Measurements from ENCODE around the gene FUS.
"Not testable (repeated sequence)": the region's sequence is repeated elsewhere in the genome, so short reads cannot be mapped to it uniquely, and the experiment has no call there.

The FUS gene

DNA sequence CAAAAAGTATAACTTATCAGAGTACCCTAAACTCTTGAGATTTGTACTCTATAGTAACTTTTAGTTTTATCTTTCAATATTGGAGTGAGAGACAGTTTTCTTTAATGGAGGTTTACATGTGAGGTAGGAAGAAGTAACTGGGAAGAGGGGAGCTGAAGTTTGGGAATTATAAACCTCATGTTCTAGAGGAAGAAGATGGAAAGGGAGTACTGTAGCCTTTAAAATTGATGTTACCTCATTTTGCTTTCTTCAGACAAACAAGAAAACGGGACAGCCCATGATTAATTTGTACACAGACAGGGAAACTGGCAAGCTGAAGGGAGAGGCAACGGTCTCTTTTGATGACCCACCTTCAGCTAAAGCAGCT is 9.5 kb downstream of the FUS start:
- Histone ChIP-seq H3K36me3 (ENCODE audit: insufficient read depth, low read length) (peaks cover 97% of the 10 kb centered on the region), H3K9me3 (ENCODE audit: low read length) (no peaks in the 10 kb centered on the region), H3K4me3 (ENCODE audit: low read depth in 1 of 2, low read length in 2 of 2) (no peak overlapping the region), H3K27me3 (ENCODE audit: control insufficient read depth in 1 of 2, insufficient read depth in 2 of 2, low read length in 2 of 2) (no peaks in the 10 kb centered on the region), H3K27ac (ENCODE audit: low read depth, low read length) (no peak overlapping the region), H3K9ac (ENCODE audit: low read length) (no peak overlapping the region), H3K4me1 (ENCODE audit: insufficient read depth, low read length) (no peaks in the 10 kb centered on the region)

DNA sequence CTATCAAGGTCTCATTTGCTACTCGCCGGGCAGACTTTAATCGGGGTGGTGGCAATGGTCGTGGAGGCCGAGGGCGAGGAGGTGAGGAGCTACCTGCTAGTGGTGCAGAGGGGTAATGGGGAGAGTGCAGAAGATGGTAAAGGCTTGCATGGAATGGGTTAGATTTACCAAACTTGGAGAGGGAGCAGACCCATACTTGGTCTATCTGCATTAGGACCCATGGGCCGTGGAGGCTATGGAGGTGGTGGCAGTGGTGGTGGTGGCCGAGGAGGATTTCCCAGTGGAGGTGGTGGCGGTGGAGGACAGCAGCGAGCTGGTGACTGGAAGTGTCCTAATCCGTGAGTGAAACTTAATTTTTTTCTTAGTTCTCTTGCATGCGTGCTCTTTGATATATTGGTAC is 10.1 kb downstream of the FUS start:
- peaks cover 98% of the 10 kb centered on the region for H3K36me3 ChIP-seq (ENCODE audit: insufficient read depth, low read length)
- no peaks in the 10 kb centered on the region for H3K9me3 ChIP-seq (ENCODE audit: low read length)
- H3K27ac ChIP-seq (ENCODE audit: low read depth, low read length): no peak overlapping the region
- no peaks in the 10 kb centered on the region for H3K27me3 ChIP-seq (ENCODE audit: control insufficient read depth in 1 of 2, insufficient read depth in 2 of 2, low read length in 2 of 2)
- H3K4me3 ChIP-seq (ENCODE audit: low read depth in 1 of 2, low read length in 2 of 2): no peak overlapping the region
- no peak overlapping the region for H3K9ac ChIP-seq (ENCODE audit: low read length)
- no peaks in the 10 kb centered on the region for H3K4me1 ChIP-seq (ENCODE audit: insufficient read depth, low read length)

DNA sequence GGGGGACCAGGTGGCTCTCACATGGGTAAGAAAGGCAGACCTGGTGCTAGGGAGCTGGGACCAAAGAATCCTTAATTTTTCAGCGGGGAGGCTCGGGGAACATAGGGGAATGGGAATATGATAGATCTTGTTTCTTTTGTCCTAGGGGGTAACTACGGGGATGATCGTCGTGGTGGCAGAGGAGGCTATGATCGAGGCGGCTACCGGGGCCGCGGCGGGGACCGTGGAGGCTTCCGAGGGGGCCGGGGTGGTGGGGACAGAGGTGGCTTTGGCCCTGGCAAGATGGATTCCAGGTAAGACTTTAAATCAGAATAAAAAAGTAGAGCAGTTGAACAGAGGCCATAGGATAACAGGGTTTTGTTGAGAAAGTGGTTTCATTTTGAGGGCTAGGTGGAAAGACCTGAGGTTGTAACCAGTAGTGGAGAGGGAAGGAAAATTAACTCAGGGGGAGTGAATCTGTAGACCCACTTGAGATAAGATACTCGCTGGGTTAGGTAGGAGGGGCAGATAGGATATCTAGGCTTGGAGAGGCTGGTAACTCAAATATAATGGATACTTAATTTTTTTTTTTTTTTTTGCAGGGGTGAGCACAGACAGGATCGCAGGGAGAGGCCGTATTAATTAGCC is 11.0 kb downstream of the FUS start:
- peaks cover 98% of the 10 kb centered on the region for H3K36me3 ChIP-seq (ENCODE audit: insufficient read depth, low read length)

DNA sequence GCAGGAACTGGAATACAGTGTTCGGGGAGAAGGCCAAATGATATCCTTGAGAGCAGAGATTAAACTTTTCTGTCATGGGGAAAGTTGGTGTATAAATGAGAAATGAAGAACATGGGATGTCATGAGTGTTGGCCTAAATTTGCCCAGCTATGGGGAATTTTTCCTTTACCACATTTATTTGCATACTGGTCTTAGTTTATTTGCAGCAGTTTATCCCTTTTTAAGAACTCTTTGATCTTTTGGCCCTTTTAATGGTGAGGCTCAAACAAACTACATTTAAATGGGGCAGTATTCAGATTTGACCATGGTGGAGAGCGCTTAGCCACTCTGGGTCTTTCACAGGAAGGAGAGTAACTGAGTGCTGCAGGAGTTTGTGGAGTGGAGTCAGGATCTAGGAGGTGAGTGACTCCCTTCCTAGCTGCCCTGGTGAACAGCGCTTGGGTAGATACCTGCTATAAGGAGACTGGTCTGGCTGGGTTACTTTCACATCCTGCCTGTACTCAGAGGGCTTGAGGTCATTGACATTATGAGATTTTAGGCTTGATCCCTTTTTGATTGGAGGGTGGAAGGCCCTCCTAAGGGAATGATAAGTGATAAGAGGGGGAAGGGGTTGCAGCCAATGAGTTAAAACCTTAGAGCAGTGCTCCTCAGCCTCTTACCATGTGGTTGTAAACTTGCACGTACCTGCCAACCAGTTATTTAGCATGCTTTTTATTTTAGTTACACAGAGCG is 11.9 kb downstream of the FUS start:
- H3K27ac ChIP-seq (ENCODE audit: low read depth, low read length): no peak overlapping the region
- no peaks in the 10 kb centered on the region for H3K9me3 ChIP-seq (ENCODE audit: low read length)
- no peaks in the 10 kb centered on the region for H3K27me3 ChIP-seq (ENCODE audit: control insufficient read depth in 1 of 2, insufficient read depth in 2 of 2, low read length in 2 of 2)
- no peak overlapping the region for H3K9ac ChIP-seq (ENCODE audit: low read length)
- H3K4me3 ChIP-seq (ENCODE audit: low read depth in 1 of 2, low read length in 2 of 2): no peak overlapping the region
- peaks cover 91% of the 10 kb centered on the region for H3K36me3 ChIP-seq (ENCODE audit: insufficient read depth, low read length)
- H3K4me1 ChIP-seq (ENCODE audit: insufficient read depth, low read length): no peaks in the 10 kb centered on the region

More for the DNA sequence above, 11.0 kb downstream of the FUS start:
- Histone ChIP-seq H3K9me3 (ENCODE audit: low read length) (no peaks in the 10 kb centered on the region), H3K9ac (ENCODE audit: low read length) (no peak overlapping the region), H3K27ac (ENCODE audit: low read depth, low read length) (no peak overlapping the region), H3K4me3 (ENCODE audit: low read depth in 1 of 2, low read length in 2 of 2) (no peak overlapping the region), H3K4me1 (ENCODE audit: insufficient read depth, low read length) (no peaks in the 10 kb centered on the region), H3K27me3 (ENCODE audit: control insufficient read depth in 1 of 2, insufficient read depth in 2 of 2, low read length in 2 of 2) (no peaks in the 10 kb centered on the region)

DNA sequence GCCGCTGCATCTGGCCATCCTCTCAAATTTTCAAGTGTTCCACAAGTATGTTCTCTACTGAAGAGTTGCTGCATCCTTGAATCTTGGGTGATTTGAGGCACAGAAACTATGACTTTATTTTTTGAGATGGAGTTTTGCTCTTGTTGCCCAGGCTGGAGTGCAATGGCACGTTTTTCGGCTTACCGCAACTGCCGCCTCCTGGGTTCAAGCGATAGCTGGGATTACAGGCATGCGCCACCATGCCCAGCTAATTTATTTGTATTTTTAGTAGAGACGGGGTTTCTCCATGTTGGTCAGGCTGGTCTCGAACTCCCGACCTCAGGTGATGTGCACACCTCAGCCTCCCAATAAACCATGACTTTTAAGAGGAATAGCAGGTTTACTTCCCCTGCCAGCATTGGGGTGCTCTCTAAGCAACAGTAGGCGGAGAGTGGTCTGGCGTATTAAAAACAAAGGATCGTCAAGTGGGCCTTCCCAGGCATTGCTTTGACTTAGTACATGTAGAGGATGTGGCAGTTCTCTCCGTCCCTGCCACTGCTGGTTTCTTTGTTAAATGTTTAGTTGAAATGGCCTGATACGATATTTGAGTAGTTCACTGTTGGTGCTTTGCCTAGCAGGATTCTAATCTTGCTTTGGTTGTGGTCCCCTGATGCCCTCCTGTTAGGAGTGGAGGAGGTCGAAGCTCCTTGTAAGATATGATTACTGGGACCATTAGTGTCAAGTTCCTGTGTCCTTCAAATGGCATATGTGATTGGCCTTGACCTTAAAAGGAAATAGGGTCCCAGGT is 13.1 kb downstream of the FUS start:
- Histone ChIP-seq H3K27ac (ENCODE audit: low read depth, low read length) (no peak overlapping the region), H3K9ac (ENCODE audit: low read length) (no peak overlapping the region), H3K4me3 (ENCODE audit: low read depth in 1 of 2, low read length in 2 of 2) (no peak overlapping the region), H3K27me3 (ENCODE audit: control insufficient read depth in 1 of 2, insufficient read depth in 2 of 2, low read length in 2 of 2) (no peaks in the 10 kb centered on the region), H3K4me1 (ENCODE audit: insufficient read depth, low read length) (no peaks in the 10 kb centered on the region), H3K36me3 (ENCODE audit: insufficient read depth, low read length) (peaks cover 84% of the 10 kb centered on the region), H3K9me3 (ENCODE audit: low read length) (no peaks in the 10 kb centered on the region)

DNA sequence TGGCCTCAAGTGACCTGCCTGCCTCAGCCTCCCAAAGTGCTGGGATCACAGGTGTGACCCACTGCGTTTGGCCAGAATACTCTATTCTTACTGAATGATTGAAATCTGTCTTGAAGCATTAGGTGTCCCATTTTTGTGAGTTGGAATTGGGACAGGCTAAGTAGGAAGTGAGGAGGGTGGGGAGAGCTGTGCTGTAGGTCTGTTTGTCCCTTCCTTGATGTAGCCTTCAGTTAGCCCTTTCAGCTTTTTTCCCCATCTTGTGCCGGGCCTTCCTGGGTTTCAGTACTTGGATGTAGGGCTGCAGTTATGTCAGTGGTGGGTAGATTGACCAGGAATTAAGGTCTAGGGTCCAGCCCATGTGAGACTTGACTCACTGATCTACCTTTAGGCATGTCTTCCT is 13.9 kb downstream of the FUS start:
- H3K27ac ChIP-seq (ENCODE audit: low read depth, low read length): no peak overlapping the region
- no peaks in the 10 kb centered on the region for H3K4me1 ChIP-seq (ENCODE audit: insufficient read depth, low read length)
- no peaks in the 10 kb centered on the region for H3K27me3 ChIP-seq (ENCODE audit: control insufficient read depth in 1 of 2, insufficient read depth in 2 of 2, low read length in 2 of 2)
- H3K4me3 ChIP-seq (ENCODE audit: low read depth in 1 of 2, low read length in 2 of 2): no peak overlapping the region
- no peak overlapping the region for H3K9ac ChIP-seq (ENCODE audit: low read length)
- peaks cover 82% of the 10 kb centered on the region for H3K36me3 ChIP-seq (ENCODE audit: insufficient read depth, low read length)
- no peaks in the 10 kb centered on the region for H3K9me3 ChIP-seq (ENCODE audit: low read length)

DNA sequence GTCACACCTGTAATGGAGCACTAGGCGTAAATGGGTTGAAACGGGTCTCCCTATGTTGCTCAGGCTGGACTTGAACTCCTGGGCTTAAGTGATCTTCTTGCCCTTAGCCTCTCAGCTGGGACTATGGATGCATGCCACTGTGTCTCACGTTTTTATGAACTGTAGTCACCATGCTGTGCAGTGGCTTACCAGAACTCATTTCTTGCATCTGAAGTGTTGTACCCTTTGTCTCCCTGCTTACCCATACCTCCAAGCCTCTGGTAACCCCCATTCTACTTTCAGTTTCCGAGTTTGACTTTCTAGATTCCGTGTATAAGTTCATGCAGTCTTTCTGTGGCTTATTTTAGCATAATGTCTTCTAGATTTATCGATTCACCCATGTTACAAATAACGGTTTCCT is 15.0 kb downstream of the FUS start:
- no peak overlapping the region for H3K9ac ChIP-seq (ENCODE audit: low read length)
- H3K27me3 ChIP-seq (ENCODE audit: control insufficient read depth in 1 of 2, insufficient read depth in 2 of 2, low read length in 2 of 2): no peaks in the 10 kb centered on the region
- H3K4me3 ChIP-seq (ENCODE audit: low read depth in 1 of 2, low read length in 2 of 2): no peak overlapping the region
- H3K27ac ChIP-seq (ENCODE audit: low read depth, low read length): no peak overlapping the region
- H3K4me1 ChIP-seq (ENCODE audit: insufficient read depth, low read length): no peaks in the 10 kb centered on the region
- H3K36me3 ChIP-seq (ENCODE audit: insufficient read depth, low read length): peaks cover 82% of the 10 kb centered on the region
- no peaks in the 10 kb centered on the region for H3K9me3 ChIP-seq (ENCODE audit: low read length)

DNA sequence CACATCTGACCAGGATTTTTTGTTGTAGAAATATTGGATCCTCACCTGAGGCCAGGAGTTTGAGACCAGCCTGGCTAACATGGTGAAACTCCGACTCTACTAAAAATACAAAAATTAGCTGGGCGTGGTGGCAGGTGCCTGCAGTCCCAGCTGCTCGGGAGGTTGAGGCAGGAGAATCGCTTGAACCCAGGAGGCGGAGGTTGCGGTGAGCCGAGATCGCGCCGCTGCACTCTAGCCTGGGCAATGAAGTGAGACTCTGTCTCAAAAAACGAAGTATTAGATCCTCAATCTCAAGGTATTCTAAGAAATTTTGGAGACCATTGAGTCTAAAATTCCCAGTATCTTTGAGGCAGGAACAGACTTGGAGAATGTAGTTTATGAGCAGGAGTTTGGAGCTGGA is 15.9 kb downstream of the FUS start:
- H3K27ac ChIP-seq (ENCODE audit: low read depth, low read length); H3K4me1 ChIP-seq (ENCODE audit: insufficient read depth, low read length); H3K27me3 ChIP-seq (ENCODE audit: control insufficient read depth in 1 of 2, insufficient read depth in 2 of 2, low read length in 2 of 2); H3K4me3 ChIP-seq (ENCODE audit: low read depth in 1 of 2, low read length in 2 of 2); H3K9me3 ChIP-seq (ENCODE audit: low read length); H3K9ac ChIP-seq (ENCODE audit: low read length): not testable (repeated sequence)
- H3K36me3 ChIP-seq (ENCODE audit: insufficient read depth, low read length): peaks cover 72% of the 10 kb centered on the region

DNA sequence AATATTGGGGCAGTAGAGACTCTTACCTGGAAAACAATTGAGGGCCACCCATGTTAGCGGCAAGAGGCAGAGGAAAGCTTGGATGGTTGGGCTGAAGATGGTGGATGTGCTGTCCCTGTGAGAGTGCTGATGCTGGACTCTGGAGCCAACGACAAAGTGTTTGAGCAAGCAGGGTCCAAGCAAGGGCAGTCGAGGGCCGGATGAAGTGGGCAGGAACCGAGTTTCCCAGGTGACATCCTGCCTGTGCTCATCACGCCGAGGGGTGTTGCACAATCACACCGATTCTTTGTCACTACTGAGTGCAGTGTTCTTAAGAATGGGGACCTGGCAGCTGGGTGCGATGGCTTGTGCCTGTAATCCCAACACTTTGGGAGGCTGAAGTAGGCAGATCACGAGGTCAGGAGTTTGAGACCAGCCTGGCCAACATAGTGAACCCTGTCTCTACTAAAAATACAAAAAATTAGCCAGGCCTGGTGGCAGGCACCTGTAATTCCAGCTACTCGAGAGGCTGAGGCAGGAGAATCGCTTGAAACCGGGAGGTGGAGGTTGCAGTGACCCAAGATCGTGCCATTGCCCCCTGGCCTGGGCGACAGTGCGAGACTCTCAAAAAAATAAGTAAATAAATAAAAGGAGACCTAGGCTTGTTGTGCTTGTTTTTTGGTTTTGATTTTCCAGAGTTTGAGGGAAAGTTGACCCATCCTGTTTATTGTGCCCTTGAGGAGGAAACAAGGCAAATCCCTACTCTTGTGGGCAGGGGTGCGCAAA is 16.6 kb downstream of the FUS start:
- Histone ChIP-seq H3K9ac (ENCODE audit: low read length) (no peak overlapping the region), H3K27ac (ENCODE audit: low read depth, low read length) (no peak overlapping the region), H3K9me3 (ENCODE audit: low read length) (no peaks in the 10 kb centered on the region), H3K27me3 (ENCODE audit: control insufficient read depth in 1 of 2, insufficient read depth in 2 of 2, low read length in 2 of 2) (no peaks in the 10 kb centered on the region), H3K36me3 (ENCODE audit: insufficient read depth, low read length) (peaks cover 66% of the 10 kb centered on the region), H3K4me1 (ENCODE audit: insufficient read depth, low read length) (peaks cover 5% of the 10 kb centered on the region), H3K4me3 (ENCODE audit: low read depth in 1 of 2, low read length in 2 of 2) (no peak overlapping the region)

DNA sequence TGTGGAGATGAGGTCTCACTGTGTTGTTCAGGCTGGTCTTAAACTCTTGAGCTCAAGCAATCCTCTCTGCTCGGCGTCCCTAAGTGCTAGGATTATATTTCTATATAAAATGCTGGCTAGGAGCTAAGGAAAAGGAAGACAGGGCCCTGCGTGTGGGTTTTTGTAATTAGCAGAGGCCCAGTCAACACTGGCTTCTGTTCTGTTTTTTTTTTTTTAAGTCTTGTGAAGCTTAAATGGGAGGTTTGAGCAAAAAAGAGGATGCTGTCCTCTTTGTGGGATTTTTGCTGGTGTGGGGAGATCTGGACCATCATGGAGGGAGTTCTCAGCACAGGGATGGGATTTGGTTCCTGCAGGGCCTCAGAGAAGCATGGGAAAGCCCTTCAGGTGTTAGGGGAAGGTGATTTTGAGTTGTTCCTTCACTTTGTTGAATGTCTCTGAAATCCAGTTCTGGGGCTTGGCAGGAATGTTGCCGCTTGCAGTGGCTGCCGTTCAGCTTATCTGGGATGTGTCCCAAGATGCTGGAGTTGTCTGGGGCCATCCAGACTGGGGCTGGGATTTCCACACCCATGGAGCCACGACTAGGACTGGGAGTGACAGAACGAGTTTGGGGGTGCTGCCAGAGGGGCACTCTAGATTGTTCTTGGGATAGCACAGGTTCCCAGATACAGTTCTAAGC is 18.4 kb downstream of the FUS start:
- Histone ChIP-seq H3K27ac (ENCODE audit: low read depth, low read length) (no peak overlapping the region), H3K27me3 (ENCODE audit: control insufficient read depth in 1 of 2, insufficient read depth in 2 of 2, low read length in 2 of 2) (peaks cover 0 to 4% of the 10 kb centered on the region in 2 donors), H3K36me3 (ENCODE audit: insufficient read depth, low read length) (peaks cover 47% of the 10 kb centered on the region), H3K9me3 (ENCODE audit: low read length) (no peaks in the 10 kb centered on the region), H3K4me1 (ENCODE audit: insufficient read depth, low read length) (peaks cover 8% of the 10 kb centered on the region), H3K9ac (ENCODE audit: low read length) (no peak overlapping the region), H3K4me3 (ENCODE audit: low read depth in 1 of 2, low read length in 2 of 2) (no peak overlapping the region)

All from muscle layer of colon (tissue), 2 donors.